ENCODE results near the gene CAMK2B. TPM values are rescaled to one million over a fixed set of nuclear protein-coding genes. Genes with fewer than 3 reads are reported as not detected.

CAMK2B gene
- total and polyA plus RNA-seq, 9 donors: 3.1 to 13.9 (median 10.1) TPM

DNA sequence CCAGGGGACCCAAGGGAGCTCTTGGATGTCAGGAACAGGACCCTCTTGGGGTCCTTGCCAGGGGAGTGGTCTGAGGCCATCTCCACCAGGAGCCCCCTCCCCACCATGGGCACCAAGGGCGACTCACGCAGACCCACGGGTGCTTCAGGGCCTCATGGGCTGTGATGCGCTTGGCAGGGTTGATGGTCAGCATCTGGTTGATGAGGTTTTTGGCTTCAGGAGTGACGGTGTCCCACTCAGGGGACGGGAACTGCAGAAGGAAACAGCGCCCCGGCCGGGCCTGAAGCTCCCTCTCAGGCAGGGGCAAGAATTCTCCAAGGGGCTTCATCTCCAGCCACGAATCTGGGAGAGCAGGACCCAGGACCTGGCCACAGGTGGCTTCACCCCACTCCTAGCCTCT lies 83.3 kb downstream of the CAMK2B start:
- 82% methylated on average over 7 of the region's 10 CpGs for WGBS (ENCODE audit: insufficient coverage)
- Histone ChIP-seq H3K36me3 (ENCODE audit: control insufficient read depth, insufficient read depth, low read length) (no peaks in the 10 kb centered on the region), H3K9me3 (replicated peaks; ENCODE audit: control insufficient read depth, low read depth, low read length) (no peaks in the 10 kb centered on the region), H3K4me3 (ENCODE audit: low read length) (no peak overlapping the region), H3K27me3 (ENCODE audit: control insufficient read depth, insufficient read depth, low read length) (no peaks in the 10 kb centered on the region), H3K4me1 (ENCODE audit: control insufficient read depth, insufficient read depth, low read length) (peaks cover 7% of the 10 kb centered on the region), H3K27ac (ENCODE audit: low read length) (no peak overlapping the region)
- DNase-seq: no peak

DNA sequence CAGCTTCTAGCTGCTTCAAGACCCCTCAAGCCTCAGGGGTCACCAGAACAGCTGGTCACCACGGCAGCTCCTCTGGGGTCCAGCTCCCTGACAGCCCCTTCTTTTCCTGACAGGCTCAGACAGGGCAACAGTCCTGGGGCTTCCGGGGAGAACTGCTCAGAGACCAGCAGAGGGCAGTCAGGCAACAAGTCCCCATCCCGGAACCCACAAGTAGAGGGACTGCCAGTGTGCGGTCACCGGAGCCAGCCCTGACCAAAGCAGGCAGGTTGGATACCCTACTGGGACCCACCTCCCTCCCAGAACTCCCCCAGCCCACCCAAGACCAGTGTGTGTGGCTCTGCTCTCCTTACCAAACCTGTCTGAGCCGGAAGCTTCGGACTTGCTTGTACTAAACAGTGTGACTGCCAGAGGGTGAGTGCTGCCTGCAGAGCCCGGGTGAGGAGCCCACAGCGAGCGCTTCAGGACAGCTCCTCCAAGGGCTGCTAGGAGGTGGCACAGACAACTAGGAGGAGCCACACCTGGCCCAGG lies 84.3 kb downstream of the CAMK2B start:
- Histone ChIP-seq H3K27me3 (ENCODE audit: control insufficient read depth, insufficient read depth, low read length) (no peaks in the 10 kb centered on the region), H3K4me1 (ENCODE audit: control insufficient read depth, insufficient read depth, low read length) (peaks cover 11% of the 10 kb centered on the region), H3K36me3 (ENCODE audit: control insufficient read depth, insufficient read depth, low read length) (no peaks in the 10 kb centered on the region), H3K9me3 (replicated peaks; ENCODE audit: control insufficient read depth, low read depth, low read length) (no peaks in the 10 kb centered on the region), H3K27ac (ENCODE audit: low read length) (no peak overlapping the region), H3K4me3 (ENCODE audit: low read length) (no peak overlapping the region)
- peak; percentile 81 for DNase-seq
- 43% methylated on average over 8 of the region's 10 CpGs for WGBS (ENCODE audit: insufficient coverage)

DNA sequence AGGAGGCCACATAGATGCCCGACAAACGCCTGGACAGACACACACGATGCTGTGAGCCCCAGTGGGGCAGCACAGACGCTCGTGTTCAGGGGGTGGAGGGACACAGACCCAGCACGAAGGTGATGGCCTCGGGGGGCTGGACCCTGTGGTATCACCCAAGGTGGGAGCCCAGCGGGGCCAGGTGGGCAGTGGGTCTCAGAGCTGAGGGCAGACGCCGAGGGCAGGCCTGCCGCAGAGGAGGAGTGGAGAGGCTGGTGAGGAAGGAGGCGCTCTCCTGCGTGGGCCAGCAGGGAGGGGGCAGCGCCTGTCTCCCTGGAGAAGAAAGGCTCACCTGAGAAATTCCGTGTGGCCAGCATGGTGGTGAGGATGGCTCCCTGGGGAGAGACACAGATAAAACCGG lies 85.0 kb downstream of the CAMK2B start:
- Histone ChIP-seq H3K4me1 (ENCODE audit: control insufficient read depth, insufficient read depth, low read length) (peaks cover 11% of the 10 kb centered on the region), H3K4me3 (ENCODE audit: low read length) (no peak overlapping the region), H3K27me3 (ENCODE audit: control insufficient read depth, insufficient read depth, low read length) (no peaks in the 10 kb centered on the region), H3K27ac (ENCODE audit: low read length) (no peak overlapping the region), H3K36me3 (ENCODE audit: control insufficient read depth, insufficient read depth, low read length) (no peaks in the 10 kb centered on the region), H3K9me3 (replicated peaks; ENCODE audit: control insufficient read depth, low read depth, low read length) (no peaks in the 10 kb centered on the region)
- WGBS (ENCODE audit: insufficient coverage): 72% methylated on average over 16 of the region's 16 CpGs
- no peak for DNase-seq

DNA sequence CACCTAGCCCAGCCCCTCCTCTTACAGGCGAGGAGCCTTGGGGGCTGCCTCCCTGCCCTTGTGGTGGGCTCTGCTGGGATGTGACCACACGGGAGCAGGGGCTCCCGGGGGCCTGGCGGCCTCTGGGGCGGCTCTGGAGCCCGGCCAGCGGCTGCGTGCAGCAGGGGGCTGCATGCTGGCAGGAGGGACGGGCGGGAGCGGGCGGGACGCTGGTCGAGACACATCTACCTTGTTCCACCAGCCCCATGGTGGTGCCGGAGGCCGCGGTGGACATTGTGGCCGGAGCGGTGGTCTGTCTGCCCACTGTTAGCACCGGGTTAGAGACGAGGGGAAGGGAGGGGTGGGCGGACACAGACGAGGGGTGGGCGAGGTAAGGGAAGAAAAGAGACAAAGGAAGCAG lies 86.0 kb downstream of the CAMK2B start:
- no peak overlapping the region for H3K27ac ChIP-seq (ENCODE audit: low read length)
- 70% methylated on average over 11 of the region's 24 CpGs for WGBS (ENCODE audit: insufficient coverage)
- no peak for DNase-seq
- no peaks in the 10 kb centered on the region for H3K36me3 ChIP-seq (ENCODE audit: control insufficient read depth, insufficient read depth, low read length)
- no peaks in the 10 kb centered on the region for H3K9me3 ChIP-seq (replicated peaks; ENCODE audit: control insufficient read depth, low read depth, low read length)
- no peaks in the 10 kb centered on the region for H3K27me3 ChIP-seq (ENCODE audit: control insufficient read depth, insufficient read depth, low read length)
- H3K4me1 ChIP-seq (ENCODE audit: control insufficient read depth, insufficient read depth, low read length): peaks cover 11% of the 10 kb centered on the region
- no peak overlapping the region for H3K4me3 ChIP-seq (ENCODE audit: low read length)

DNA sequence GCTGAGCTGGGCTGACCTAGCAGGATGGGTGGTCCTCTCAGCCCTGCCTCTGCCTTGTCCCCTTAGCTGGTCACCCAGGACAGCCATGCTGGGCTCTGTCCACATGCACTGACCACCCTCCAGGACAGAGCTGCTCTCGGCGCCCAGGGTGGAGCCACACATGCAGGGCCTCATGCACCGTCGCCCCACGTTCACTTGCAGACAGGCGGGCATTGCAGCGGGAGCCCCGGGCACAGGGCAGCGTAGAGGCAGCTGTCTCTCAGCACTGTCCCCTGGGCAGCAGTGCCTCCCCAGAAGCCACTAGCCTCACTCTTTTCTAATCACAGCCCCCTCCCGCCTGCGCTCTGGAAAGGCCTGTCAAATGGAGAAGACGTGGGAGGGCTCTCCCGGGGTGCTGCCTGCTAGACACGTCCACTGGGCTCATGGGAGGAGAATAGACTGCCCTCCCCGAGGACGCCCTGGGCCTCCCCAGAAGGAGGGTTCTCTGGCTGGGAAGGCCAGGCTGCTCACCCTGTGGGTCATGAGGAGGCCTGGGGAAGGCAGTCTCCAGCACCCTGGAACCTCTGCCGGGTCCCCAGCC lies 87.2 kb downstream of the CAMK2B start:
- Histone ChIP-seq H3K4me1 (ENCODE audit: control insufficient read depth, insufficient read depth, low read length) (peaks cover 11% of the 10 kb centered on the region), H3K27me3 (ENCODE audit: control insufficient read depth, insufficient read depth, low read length) (no peaks in the 10 kb centered on the region), H3K9me3 (replicated peaks; ENCODE audit: control insufficient read depth, low read depth, low read length) (no peaks in the 10 kb centered on the region), H3K27ac (ENCODE audit: low read length) (no peak overlapping the region), H3K4me3 (ENCODE audit: low read length) (no peak overlapping the region), H3K36me3 (ENCODE audit: control insufficient read depth, insufficient read depth, low read length) (no peaks in the 10 kb centered on the region)
- WGBS (ENCODE audit: insufficient coverage): 74% methylated on average over 13 of the region's 17 CpGs
- DNase-seq: no peak

DNA sequence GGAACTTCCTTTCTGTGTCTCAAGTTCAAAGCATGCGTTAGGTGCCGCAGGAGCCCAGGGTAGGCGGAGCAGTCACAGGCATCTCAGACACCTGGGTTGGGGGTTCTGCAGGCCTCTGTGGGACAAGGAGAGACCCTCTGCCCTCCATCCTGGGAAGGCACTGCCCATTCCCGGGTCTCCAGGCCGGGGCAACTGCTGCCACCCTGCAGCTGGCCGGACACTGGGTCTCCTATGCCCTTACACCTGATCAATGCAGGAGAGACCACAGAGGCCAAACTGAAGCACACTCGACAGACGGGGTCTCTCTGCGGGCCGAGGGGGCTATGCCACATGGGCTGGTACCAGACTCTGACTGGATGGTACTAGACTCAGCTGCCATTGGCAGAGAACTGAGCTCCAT lies 87.7 kb downstream of the CAMK2B start:
- Histone ChIP-seq H3K36me3 (ENCODE audit: control insufficient read depth, insufficient read depth, low read length) (no peaks in the 10 kb centered on the region), H3K4me3 (ENCODE audit: low read length) (no peak overlapping the region), H3K27me3 (ENCODE audit: control insufficient read depth, insufficient read depth, low read length) (no peaks in the 10 kb centered on the region), H3K27ac (ENCODE audit: low read length) (no peak overlapping the region), H3K4me1 (ENCODE audit: control insufficient read depth, insufficient read depth, low read length) (peaks cover 11% of the 10 kb centered on the region), H3K9me3 (replicated peaks; ENCODE audit: control insufficient read depth, low read depth, low read length) (no peaks in the 10 kb centered on the region)
- DNase-seq: no peak
- WGBS (ENCODE audit: insufficient coverage): 93% methylated on average over 10 of the region's 10 CpGs

DNA sequence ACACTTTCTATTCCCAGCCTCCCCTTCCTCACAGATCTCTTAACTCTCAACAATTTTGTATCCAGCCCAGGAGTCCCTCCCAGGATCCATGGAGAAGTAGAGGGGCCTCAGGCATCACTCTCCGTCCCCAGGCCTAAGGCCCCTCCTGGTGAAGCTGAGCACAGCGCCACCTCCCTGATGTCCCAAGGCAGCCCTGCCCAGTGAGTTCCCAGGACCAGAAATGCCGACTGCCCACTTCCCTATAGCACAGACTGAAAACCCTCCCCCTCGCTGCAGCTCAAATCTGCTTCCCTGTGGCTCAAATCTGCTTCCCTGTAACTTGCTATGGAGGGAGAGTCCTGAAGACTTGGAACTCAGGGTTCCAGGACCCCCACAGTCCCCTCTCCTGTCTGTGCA lies 89.1 kb downstream of the CAMK2B start:
- Histone ChIP-seq H3K9me3 (replicated peaks; ENCODE audit: control insufficient read depth, low read depth, low read length) (no peaks in the 10 kb centered on the region), H3K36me3 (ENCODE audit: control insufficient read depth, insufficient read depth, low read length) (no peaks in the 10 kb centered on the region), H3K27me3 (ENCODE audit: control insufficient read depth, insufficient read depth, low read length) (no peaks in the 10 kb centered on the region), H3K4me3 (ENCODE audit: low read length) (no peak overlapping the region), H3K27ac (ENCODE audit: low read length) (no peak overlapping the region), H3K4me1 (ENCODE audit: control insufficient read depth, insufficient read depth, low read length) (peaks cover 10% of the 10 kb centered on the region)
- 25% methylated on average over 2 of the region's 4 CpGs for WGBS (ENCODE audit: insufficient coverage)
- no peak for DNase-seq

DNA sequence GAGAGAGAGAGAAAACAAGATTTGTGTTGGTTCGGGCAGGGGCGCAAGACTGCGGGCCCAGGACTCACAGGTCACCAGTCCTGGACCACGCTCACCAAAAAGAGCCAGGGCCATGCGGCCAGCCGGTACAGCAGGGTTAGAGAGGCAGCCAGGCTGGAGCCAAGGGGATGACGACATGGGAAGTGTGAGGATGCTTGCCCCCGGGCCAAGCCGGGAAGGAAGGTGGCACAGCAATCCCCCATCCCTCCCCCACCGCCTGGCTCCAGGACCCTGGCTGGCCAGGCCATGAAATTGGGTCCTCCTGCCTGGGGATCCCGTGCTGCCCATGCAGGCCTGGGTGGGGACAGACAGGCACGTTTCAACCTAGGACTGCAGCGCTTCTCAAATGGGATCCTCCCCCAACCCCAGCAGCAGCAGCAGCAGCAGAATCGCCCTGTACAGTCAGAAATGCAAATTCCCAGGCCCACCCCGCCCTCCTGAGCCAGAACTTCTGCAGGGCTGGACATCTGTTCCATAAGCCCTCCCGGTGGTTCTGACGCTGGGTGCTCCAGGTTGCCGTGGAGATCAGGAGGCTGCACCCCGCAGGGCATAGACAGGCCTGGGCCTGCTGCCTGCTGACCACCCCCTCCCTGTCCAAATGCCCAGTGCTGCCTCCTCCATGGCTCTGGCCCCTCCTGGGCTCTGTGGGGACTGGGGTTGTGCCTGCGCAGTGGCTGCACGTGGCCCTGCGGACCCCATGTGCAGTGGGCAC lies 89.6 kb downstream of the CAMK2B start:
- H3K36me3 ChIP-seq (ENCODE audit: control insufficient read depth, insufficient read depth, low read length): no peaks in the 10 kb centered on the region
- no peak for DNase-seq

DNA sequence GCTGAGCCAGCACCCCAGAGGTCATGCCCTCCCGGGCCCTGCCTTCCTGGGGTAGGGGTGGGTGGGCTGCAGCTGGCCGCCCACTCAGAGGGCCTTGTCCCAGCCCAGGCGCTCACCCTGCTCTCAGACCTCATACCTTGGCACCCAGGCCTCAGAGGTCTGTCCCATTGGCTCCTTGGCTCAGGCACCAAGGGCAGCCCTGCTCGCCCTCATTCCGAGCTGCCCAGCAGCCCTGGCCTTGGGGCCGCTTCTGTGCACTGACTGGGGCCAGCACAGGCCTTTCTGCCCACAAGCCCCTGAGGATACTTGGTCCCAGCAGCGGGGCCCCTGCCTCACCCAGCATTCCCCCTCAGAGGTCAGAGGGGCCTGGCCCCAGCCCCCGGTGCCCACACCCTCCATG lies 90.3 kb downstream of the CAMK2B start:
- Histone ChIP-seq H3K9me3 (replicated peaks; ENCODE audit: control insufficient read depth, low read depth, low read length) (no peaks in the 10 kb centered on the region), H3K4me3 (ENCODE audit: low read length) (no peak overlapping the region), H3K4me1 (ENCODE audit: control insufficient read depth, insufficient read depth, low read length) (peaks cover 4% of the 10 kb centered on the region), H3K36me3 (ENCODE audit: control insufficient read depth, insufficient read depth, low read length) (no peaks in the 10 kb centered on the region), H3K27ac (ENCODE audit: low read length) (no peak overlapping the region), H3K27me3 (ENCODE audit: control insufficient read depth, insufficient read depth, low read length) (no peaks in the 10 kb centered on the region)
- 90% methylated on average over 2 of the region's 8 CpGs for WGBS (ENCODE audit: insufficient coverage)
- DNase-seq: no peak

More for the DNA sequence above, 89.6 kb downstream of the CAMK2B start:
- peaks cover 4% of the 10 kb centered on the region for H3K4me1 ChIP-seq (ENCODE audit: control insufficient read depth, insufficient read depth, low read length)
- H3K27ac ChIP-seq (ENCODE audit: low read length): no peak overlapping the region
- H3K9me3 ChIP-seq (replicated peaks; ENCODE audit: control insufficient read depth, low read depth, low read length): no peaks in the 10 kb centered on the region
- H3K27me3 ChIP-seq (ENCODE audit: control insufficient read depth, insufficient read depth, low read length): no peaks in the 10 kb centered on the region
- 75% methylated on average over 19 of the region's 22 CpGs for WGBS (ENCODE audit: insufficient coverage)
- H3K4me3 ChIP-seq (ENCODE audit: low read length): no peak overlapping the region

DNA sequence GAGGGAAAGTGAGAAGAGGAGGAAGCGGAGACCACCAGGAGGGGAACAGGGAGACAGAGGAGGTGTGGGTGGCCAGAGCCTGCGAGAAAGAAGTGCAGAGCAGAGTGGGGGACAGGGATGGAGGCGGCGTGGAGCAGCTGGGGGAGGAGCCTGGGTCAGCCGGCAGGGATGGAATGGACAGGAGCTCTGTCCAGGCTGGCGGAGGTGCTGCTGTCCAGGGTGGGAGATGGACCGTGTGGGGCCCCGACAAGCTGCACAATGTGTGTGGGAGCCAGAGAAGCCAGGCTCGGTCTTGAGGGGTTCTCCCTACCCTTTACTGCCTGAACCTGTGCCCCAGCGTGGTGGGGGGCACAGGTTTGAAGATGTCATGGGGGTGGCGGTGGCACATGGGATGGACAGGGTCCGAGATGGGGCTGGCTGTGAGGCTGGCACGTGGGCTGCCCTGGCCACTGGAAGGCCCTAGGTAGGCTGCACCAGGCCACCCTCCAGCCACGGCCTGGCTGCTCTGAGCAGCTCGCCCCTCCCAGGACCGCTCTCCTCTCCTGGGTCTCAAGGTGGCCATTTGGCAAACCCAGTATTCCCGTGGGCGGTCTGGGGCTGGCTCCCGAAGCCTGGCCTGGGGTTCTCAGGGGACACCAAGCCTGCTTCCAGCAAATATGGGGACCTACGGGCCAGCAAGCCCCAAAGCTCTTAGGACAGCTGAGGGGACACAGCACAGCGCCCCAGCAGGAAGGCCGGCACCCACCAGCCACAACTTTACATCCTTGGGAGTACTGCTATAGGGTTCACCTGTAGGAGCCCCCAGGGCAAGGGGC lies 92.3 kb downstream of the CAMK2B start:
- no peak for DNase-seq
- no peaks in the 10 kb centered on the region for H3K36me3 ChIP-seq (ENCODE audit: control insufficient read depth, insufficient read depth, low read length)
- peaks cover 4% of the 10 kb centered on the region for H3K4me1 ChIP-seq (ENCODE audit: control insufficient read depth, insufficient read depth, low read length)
- H3K4me3 ChIP-seq (ENCODE audit: low read length): no peak overlapping the region
- no peaks in the 10 kb centered on the region for H3K27me3 ChIP-seq (ENCODE audit: control insufficient read depth, insufficient read depth, low read length)
- 60% methylated on average over 17 of the region's 22 CpGs for WGBS (ENCODE audit: insufficient coverage)
- no peak overlapping the region for H3K27ac ChIP-seq (ENCODE audit: low read length)
- H3K9me3 ChIP-seq (replicated peaks; ENCODE audit: control insufficient read depth, low read depth, low read length): no peaks in the 10 kb centered on the region
